ENCODE measurements around the gene SLCO3A1. TPM values are rescaled to one million over a fixed set of nuclear protein-coding genes. Genes with fewer than 3 reads are reported as not detected.

The SLCO3A1 gene
- total RNA-seq, 2 donors from 2014 or later = 26.6 to 27.7 TPM

GRCh38 chr15:91874992-91875660 is 21.6 kb downstream of the SLCO3A1 start:
- intact Hi-C loops (cut with DNase I) = no loop called here
- DNase-seq (ENCODE audit: low spot score) = no peak

GRCh38 chr15:91876187-91876586 is 22.7 kb downstream of the SLCO3A1 start:
- intact Hi-C loops (cut with DNase I) = no loop called here
- no peak for DNase-seq (ENCODE audit: low spot score)

- intact Hi-C loops (cut with DNase I) = no loop called here
- no peak for DNase-seq (ENCODE audit: low spot score)
Observed at GRCh38 chr15:91878319-91878870, 24.9 kb downstream of the SLCO3A1 start.

DNA sequence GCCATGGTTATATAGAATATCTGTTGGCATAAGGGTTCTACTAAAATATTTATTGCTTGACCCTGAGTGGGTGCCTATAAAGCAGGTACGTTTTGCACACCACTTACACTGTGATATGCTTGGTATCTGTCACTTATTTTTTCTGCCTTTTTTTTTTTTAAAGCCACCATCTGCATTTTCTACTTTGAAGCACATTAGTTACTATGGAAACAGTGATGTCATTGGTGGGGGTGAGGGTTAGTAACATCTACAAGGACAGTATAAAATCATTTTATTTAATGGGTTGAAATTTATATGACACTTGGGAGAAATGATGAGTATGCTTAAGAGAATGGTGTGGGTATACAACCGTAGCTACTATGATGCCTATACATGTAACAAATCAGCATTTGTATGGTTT is 25.6 kb downstream of the SLCO3A1 start:
- intact Hi-C loops (cut with DNase I) = no loop called here
- DNase-seq (ENCODE audit: low spot score) = no peak

DNA sequence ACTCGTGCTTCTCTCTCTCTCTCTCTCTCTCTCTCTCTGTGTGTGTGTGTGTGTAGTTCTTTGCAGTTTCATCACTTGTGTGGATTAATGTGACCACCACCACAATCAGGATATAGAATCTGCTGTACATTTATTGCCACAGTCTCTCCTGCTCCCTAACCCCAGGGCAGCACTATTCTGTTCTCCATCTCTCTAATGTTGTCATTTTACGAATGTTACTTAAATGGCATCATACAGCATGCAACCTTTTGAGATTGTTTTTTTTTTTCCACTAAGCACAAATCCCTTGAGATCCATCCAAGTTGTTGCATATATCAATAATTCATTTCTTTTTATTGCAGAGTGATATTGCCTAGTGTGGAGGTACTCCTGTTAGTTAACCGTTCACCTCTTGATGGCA is 26.9 kb downstream of the SLCO3A1 start:
- DNase-seq (ENCODE audit: low spot score) = no peak
- intact Hi-C loops (cut with DNase I) = no loop called here

DNA sequence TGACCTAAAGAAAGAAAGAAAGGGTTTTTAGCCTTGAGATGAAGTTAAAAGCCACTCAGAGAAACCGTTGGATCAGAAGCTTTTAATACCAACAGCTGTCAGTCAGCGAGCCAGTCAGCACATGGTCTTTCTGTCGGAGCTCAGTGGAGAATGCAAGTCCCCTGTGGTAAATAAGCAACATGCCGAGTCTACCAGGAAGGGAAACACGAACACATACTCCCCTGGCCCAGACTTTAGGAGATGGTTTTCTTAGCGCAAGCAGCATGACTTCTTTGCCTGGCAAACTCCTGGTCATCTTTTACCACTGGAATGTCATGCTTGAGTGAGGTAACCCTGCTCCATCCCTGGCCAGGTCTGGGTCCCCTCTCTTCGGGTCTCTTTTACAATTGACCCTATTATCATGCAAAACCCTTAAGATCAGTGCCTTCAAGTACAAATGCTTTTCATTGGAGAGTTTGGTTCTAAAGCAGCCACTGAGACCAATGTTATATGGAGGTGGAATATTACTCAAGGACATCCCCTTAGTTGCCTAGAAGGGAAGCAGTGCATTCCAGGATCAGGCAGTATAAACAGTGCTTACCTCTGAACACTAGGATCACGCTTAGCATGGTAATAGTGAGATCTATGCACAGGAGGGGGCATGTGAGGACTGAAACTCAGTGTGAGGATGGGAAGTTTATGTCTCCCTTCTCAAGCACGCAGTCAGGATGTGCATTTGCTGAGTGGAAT is 28.2 kb downstream of the SLCO3A1 start:
- intact Hi-C loops (cut with DNase I) = no loop called here

GRCh38 chr15:91882858-91883586 is 29.5 kb downstream of the SLCO3A1 start:
- DNase-seq (ENCODE audit: low spot score) = no peak
- intact Hi-C loops (cut with DNase I) = no loop called here

More for the DNA sequence above, 28.2 kb downstream of the SLCO3A1 start:
- DNase-seq (ENCODE audit: low spot score) = no peak

- no peak for DNase-seq (ENCODE audit: low spot score)
- intact Hi-C loops (cut with DNase I) = no loop called here
Observed at GRCh38 chr15:91884606-91885005, 31.1 kb downstream of the SLCO3A1 start.

DNA sequence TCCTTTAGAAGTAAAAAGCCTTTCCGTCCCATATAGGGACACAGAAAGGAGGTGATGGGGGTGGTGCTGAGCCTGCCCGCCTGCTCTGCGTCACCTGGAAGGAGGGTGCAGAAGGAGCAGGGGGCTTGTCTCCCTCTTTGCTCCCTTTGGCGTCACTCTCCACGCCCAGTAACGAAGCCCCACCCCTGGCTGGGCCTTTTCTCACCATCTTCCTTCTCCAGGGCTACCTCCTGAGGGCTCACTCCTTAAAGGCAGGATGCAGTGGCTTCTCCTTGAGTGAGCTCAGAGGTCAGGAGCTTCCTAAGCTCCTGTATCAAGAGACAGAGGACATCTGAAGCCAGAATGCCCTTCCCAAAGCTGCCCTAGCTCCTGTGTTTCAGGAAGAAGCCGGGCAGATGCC is 31.5 kb downstream of the SLCO3A1 start:
- intact Hi-C loops (cut with DNase I) = no loop called here
- DNase-seq (ENCODE audit: low spot score) = no peak

DNA sequence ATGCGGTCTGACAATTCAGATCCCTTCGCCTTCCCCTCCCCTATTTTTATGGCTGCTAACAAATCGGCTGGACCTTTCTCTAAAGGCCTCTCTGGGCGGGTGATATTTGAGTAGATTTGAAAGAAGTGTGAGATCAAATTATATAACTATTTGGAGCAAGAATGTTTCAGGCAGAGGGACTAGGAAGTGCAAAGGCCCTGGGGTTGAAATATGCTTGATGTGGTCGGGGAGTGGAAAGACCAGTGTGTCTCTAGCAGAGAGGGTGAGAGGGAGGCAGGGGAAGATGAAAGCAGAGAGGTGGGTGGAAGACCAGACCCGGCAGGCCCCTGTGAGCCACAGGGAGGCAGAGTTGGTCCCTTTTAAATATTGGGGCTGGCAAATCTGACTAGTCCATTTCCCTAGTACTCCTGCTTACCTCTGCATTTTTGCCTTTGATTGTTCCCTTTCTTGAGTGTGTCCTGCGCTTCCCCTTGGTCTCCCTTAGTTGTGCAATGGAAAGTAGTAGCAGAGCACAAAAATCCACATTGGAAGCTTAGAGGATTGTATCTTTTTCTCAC is 32.3 kb downstream of the SLCO3A1 start:
- no peak for DNase-seq (ENCODE audit: low spot score)
- intact Hi-C loops (cut with DNase I) = no loop called here

DNA sequence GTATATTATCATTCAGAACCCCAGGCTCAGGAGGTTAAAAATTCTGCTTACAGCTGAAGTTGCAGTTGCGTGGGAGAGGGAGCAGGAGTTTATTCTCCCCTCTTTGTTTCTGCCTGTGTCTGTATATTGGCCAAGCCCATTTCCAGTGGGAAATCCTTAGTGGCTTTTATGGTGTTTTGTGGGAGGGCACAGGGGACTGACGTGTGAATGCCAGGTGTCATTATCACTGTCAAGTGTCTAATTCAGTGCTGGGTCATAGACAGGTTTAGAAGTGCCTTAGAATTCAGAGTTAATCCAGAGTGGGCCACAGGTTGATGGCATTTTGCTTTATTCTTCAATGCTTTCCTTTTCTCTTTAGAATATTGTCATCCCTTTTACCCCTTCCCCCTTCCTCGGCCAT is 33.4 kb downstream of the SLCO3A1 start:
- no peak for DNase-seq (ENCODE audit: low spot score)
- intact Hi-C loops (cut with DNase I) = no loop called here

GRCh38 chr15:91887321-91887720 is 33.8 kb downstream of the SLCO3A1 start:
- no peak for DNase-seq (ENCODE audit: low spot score)
- intact Hi-C loops (cut with DNase I) = no loop called here

- no peak for DNase-seq (ENCODE audit: low spot score)
- intact Hi-C loops (cut with DNase I) = no loop called here
Observed at GRCh38 chr15:91887921-91888373, 34.4 kb downstream of the SLCO3A1 start.

DNA sequence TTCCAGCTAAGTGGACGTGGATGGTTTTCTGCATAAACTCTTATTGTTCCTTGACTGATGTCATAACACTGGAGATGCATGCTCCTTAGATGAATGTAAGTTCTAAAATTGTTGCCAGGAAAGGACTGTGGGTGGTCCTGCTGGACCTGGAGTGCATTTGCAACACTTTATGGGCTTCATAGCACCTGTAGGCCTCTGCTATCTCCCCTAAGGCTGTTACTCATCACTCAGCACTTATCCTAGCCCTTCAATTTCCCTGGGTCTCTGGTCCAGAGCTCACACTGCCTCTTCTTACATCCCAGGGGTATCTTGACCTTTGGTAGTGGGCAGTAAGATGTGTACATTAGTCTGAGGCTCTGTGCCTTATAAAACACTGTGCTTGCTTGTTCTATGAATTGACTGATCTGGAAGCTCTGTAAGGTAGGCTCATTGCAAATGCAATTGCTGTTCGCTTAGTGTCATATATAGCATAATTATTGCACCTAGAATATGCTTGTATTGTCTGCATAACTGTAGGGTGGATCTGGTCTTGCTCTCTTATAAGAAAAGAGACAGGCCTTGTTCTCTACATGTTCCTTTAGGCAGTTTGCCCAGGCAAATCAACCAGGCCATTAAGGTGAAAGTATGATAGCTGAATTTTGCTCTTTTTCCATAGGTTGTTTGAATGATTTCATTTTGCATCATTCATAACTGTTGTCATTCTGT is 35.8 kb downstream of the SLCO3A1 start:
- intact Hi-C loops (cut with DNase I) = no loop called here
- no peak for DNase-seq (ENCODE audit: low spot score)

- intact Hi-C loops (cut with DNase I) = no loop called here
- DNase-seq (ENCODE audit: low spot score) = no peak
Observed at GRCh38 chr15:91890614-91891013, 37.1 kb downstream of the SLCO3A1 start.

- intact Hi-C loops (cut with DNase I) = no loop called here
- no peak for DNase-seq (ENCODE audit: low spot score)
Observed at GRCh38 chr15:91891101-91891500, 37.6 kb downstream of the SLCO3A1 start.

DNA sequence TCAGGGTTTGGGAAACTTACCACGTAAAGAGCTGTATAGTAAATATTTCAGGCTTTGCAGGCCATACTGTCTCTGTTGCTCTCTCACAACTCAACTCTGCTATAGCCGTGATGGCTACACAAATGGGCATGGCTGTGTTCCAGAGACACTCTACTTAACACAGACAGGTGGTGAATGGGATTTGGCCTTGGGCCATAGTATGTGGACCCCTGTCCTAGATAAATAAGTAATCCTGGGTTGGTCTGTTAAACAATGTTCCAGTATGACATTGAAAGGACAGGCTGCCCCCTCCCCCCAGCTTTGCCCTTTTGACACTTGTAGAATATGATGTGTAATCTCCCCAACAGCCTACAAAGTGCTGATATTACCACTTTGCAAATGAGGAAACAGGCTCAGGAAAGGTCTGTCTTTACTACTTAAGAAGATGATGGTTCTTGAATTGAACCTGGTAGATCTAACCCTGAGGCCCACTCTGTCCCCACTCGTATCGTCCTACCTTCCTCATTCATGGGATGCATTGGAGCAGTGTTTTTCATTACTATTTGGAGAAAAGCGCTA is 38.4 kb downstream of the SLCO3A1 start:
- intact Hi-C loops (cut with DNase I) = no loop called here
- DNase-seq (ENCODE audit: low spot score) = no peak

DNA sequence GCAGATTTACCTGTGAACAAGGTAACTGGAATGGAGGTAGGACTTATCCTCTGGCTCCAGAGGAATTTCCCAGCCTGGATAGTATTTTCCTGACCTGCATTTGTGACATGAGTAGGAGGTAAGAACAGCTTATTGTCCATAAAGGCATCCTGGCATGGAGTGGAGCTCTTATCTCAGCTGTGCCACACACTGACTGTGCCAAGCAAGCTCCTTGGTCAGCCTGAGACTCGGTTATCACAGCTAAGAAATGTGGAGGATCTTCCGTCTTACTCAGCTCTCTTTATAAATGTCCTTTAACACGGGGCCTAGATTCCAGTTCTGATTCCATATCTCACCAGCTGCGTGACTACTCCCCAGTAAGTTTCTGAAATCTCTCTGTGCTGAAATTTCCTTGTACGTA is 38.9 kb downstream of the SLCO3A1 start:
- intact Hi-C loops (cut with DNase I) = no loop called here
- no peak for DNase-seq (ENCODE audit: low spot score)

DNA sequence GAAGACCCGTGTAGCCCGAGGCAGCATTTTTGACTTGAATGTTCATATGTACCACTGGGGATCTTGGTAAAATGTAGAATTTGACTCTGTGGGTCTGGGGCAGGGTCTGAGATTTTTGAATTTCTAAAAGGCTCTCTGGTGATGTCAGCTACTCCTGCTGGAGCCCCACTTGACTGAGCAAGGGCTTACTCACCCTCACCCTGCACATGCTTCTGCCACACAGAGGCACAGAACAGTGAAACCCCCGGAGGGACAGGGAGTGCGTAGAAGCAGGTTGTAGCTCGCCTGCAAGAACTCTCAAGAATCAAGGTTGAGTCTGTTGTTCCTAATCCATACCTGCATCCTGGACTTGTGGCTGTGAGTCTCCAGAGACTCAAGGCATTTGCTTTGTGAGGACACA is 41.1 kb downstream of the SLCO3A1 start:
- no peak for DNase-seq (ENCODE audit: low spot score)
- intact Hi-C loops (cut with DNase I) = no loop called here

Measured in posterior vena cava (tissue), 2 donors.